Tibial artery (tissue), 4 donors: ENCODE measurements around the gene RNF145.

ENCODE experiments used
- DNase-seq, 2 donors: peaks; one replicate each; pipeline ENCODE4 v3.0.0-alpha.2; 2019
- H3K27ac ChIP-seq, 2 donors: fragments of 200-600 bp; sonication (generic) in 1 of 2; 1 replicate in 1 of 2; 2 replicates in 1 of 2; pipeline ENCODE4 v1.5.1; 2018 to 2019; ENCODE audit warnings: mild to moderate bottlenecking in 1 of 2
- H3K27me3 ChIP-seq, 2 donors: fragments of 200-600 bp; sonication (generic) in 1 of 2; one replicate each; pipeline versions ENCODE4 v1.5.1 to v1.6.0; 2016 to 2019
- H3K36me3 ChIP-seq, 3 donors: fragments of 200-600 bp; sonication (generic) in 2 of 3; one replicate each; pipeline ENCODE4 v1.5.1; 2016 to 2019; ENCODE audit warnings: mild to moderate bottlenecking in 2 of 3
- H3K4me1 ChIP-seq, 4 donors: fragments of 200-600 bp; sonication (generic) in 2 of 4; 1 replicate in 3 of 4; 2 replicates in 1 of 4; pipeline ENCODE4 v1.5.1; 2016 to 2019
- H3K4me3 ChIP-seq, 2 donors: fragments of 200-600 bp; sonication (generic) in 1 of 2; 1 replicate in 1 of 2; 2 replicates in 1 of 2; pipeline ENCODE4 v1.5.1; 2018 to 2019; ENCODE audit warnings: mild to moderate bottlenecking in 2 of 2
- H3K9me3 ChIP-seq, 3 donors: fragments of 200-600 bp; sonication (generic) in 1 of 3; one replicate each; pipeline ENCODE4 v1.5.1; 2016 to 2019
- intact Hi-C: fragments of 100-400 bp; cut with DNase I; formaldehyde crosslinking; loops from one replicate; pipeline ENCODE4 v1.15.0; 2023; ENCODE audit warnings: low total_unique reads
- TF ChIP-seq, protein P1 (sequence below), 2 experiments: fragments of 200-600 bp in 1 of 2; fragments of 450-650 bp in 1 of 2; IDR thresholded peaks; one replicate each; pipeline ENCODE4 v1.5.1; 2017 to 2019; ENCODE audit warnings: antibody characterized with exemption in 2 of 2, mild to moderate bottlenecking in 1 of 2, moderate library complexity in 1 of 2

The RNF145 gene

GRCh38 chr5:159206368-159206767 is 3.0 kb downstream of the RNF145 start:
- peaks cover 0 to 64% (median 29%) of the 10 kb centered on the region in 4 donors for H3K4me1 ChIP-seq
- H3K27ac ChIP-seq, result peak overlapping the region; percentile 89 to 96
- H3K36me3 ChIP-seq, result no peaks in the 10 kb centered on the region
- peak overlapping the region; percentile 5 to 99 for H3K4me3 ChIP-seq
- intact Hi-C loops, result no loop called here
- H3K9me3 ChIP-seq, result no peaks in the 10 kb centered on the region
- no peak for DNase-seq
- TF ChIP-seq, protein P1, sequence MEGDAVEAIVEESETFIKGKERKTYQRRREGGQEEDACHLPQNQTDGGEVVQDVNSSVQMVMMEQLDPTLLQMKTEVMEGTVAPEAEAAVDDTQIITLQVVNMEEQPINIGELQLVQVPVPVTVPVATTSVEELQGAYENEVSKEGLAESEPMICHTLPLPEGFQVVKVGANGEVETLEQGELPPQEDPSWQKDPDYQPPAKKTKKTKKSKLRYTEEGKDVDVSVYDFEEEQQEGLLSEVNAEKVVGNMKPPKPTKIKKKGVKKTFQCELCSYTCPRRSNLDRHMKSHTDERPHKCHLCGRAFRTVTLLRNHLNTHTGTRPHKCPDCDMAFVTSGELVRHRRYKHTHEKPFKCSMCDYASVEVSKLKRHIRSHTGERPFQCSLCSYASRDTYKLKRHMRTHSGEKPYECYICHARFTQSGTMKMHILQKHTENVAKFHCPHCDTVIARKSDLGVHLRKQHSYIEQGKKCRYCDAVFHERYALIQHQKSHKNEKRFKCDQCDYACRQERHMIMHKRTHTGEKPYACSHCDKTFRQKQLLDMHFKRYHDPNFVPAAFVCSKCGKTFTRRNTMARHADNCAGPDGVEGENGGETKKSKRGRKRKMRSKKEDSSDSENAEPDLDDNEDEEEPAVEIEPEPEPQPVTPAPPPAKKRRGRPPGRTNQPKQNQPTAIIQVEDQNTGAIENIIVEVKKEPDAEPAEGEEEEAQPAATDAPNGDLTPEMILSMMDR (IDR thresholded peaks at IDR 0.05), result no peak
- H3K27me3 ChIP-seq, result no peaks in the 10 kb centered on the region

GRCh38 chr5:159203351-159203750 is 6.0 kb downstream of the RNF145 start:
- TF ChIP-seq, protein P1 (IDR thresholded peaks at IDR 0.05), result no peak
- Histone ChIP-seq H3K9me3 (no peaks in the 10 kb centered on the region), H3K27me3 (no peaks in the 10 kb centered on the region), H3K27ac (no peak overlapping the region), H3K4me1 (peaks cover 0 to 74% (median 25%) of the 10 kb centered on the region in 4 donors), H3K36me3 (peaks cover 0 to 4% (median 0%) of the 10 kb centered on the region in 3 donors), H3K4me3 (no peak overlapping the region)
- DNase-seq, result no peak
- intact Hi-C loops, result no loop called here

GRCh38 chr5:159202151-159202550 is 7.2 kb downstream of the RNF145 start:
- H3K9me3 ChIP-seq, result no peaks in the 10 kb centered on the region
- DNase-seq, result no peak
- no peak overlapping the region for H3K27ac ChIP-seq
- no peaks in the 10 kb centered on the region for H3K27me3 ChIP-seq
- peaks cover 0 to 73% (median 25%) of the 10 kb centered on the region in 4 donors for H3K4me1 ChIP-seq
- TF ChIP-seq, protein P1 (IDR thresholded peaks at IDR 0.05), result no peak
- H3K4me3 ChIP-seq, result no peak overlapping the region
- peaks cover 0 to 4% (median 0%) of the 10 kb centered on the region in 3 donors for H3K36me3 ChIP-seq
- intact Hi-C loops, result no loop called here

- H3K27ac ChIP-seq, result no peak overlapping the region
- no peak overlapping the region for H3K4me3 ChIP-seq
- peaks cover 0 to 6% (median 0%) of the 10 kb centered on the region in 3 donors for H3K36me3 ChIP-seq
- no peaks in the 10 kb centered on the region for H3K27me3 ChIP-seq
- TF ChIP-seq, protein P1 (IDR thresholded peaks at IDR 0.05), result no peak
- no peaks in the 10 kb centered on the region for H3K9me3 ChIP-seq
- intact Hi-C loops, result no loop called here
- peaks cover 0 to 50% (median 12%) of the 10 kb centered on the region in 4 donors for H3K4me1 ChIP-seq
- no peak for DNase-seq
Observed at GRCh38 chr5:159199780-159200179, 9.6 kb downstream of the RNF145 start.

DNA sequence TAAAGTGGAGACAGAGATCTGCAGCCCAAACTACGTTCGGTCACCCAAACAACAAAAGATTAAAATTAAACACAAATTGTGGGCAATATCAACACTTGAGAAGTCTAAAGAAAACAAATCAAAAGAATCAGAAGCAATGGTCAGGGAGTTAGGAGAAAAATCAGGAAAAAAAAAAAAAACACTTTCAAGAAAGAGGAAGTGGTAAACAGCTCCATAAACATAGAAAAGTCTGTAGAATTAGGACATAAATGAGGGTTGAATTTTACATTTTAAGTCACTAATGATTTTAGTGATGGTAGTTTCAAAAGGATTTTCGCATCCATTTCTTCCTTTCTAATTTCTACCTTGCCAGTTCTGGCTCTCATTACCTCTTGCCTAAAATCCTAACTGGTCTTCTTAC is 10.1 kb downstream of the RNF145 start:
- Histone ChIP-seq H3K9me3 (no peaks in the 10 kb centered on the region), H3K36me3 (peaks cover 0 to 11% (median 0%) of the 10 kb centered on the region in 3 donors), H3K4me3 (no peak overlapping the region), H3K4me1 (peaks cover 0 to 44% (median 8%) of the 10 kb centered on the region in 4 donors), H3K27ac (no peak overlapping the region), H3K27me3 (no peaks in the 10 kb centered on the region)
- TF ChIP-seq, protein P1 (IDR thresholded peaks at IDR 0.05), result no peak
- DNase-seq, result no peak
- intact Hi-C loops, result no loop called here
